Activated T-cell treated with anti-CD3 and anti-CD28 coated beads for 1 hour (primary cell): Measurements from ENCODE around the gene TCTN1.
"Not testable (repeated sequence)": the region's sequence is repeated elsewhere in the genome, so short reads cannot be mapped to it uniquely, and the experiment has no call there.

Source experiments
- DNase-seq: peaks from one replicate; pipeline ENCODE4 v3.0.0-alpha.2; 2020; ENCODE audit warnings: low read depth

The TCTN1 gene

DNA sequence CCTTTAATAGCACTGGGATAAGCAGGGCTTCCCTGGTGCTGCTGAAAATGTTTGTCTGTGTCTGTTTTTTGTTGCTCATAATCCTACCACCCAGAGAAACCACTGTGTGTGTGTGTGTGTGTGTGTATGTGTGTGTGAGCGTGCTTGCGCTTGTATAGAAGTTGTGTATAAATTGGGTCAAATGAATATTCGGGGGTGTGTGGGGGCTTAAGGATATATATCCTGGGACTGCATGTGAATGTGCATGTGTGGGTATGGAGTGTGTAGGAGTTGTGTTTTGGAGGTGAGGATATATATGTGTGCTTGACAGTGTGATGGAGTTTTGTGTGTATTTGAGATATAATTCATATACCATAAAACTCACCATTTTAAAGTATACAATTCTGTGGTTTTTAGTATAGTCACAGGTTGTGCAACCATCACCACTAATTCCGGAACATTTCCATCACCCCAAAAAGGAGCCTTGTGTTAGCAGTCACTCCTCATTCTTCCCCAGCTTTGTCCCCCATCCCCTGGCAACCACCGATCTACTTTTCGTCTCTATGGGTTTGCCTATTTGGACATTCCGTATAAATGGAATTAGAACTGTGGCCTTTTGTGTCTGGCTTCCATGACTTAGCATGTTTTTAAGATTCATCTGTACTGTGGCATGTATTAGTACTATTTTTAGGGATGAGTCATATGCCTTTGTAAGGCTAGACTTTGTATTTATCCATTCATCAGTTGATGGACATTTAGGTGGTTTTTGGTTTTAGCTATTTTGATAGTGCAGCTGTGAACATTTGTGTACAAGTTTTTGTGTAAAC lies 25.6 kb downstream of the TCTN1 start:
- no peak for DNase-seq

DNA sequence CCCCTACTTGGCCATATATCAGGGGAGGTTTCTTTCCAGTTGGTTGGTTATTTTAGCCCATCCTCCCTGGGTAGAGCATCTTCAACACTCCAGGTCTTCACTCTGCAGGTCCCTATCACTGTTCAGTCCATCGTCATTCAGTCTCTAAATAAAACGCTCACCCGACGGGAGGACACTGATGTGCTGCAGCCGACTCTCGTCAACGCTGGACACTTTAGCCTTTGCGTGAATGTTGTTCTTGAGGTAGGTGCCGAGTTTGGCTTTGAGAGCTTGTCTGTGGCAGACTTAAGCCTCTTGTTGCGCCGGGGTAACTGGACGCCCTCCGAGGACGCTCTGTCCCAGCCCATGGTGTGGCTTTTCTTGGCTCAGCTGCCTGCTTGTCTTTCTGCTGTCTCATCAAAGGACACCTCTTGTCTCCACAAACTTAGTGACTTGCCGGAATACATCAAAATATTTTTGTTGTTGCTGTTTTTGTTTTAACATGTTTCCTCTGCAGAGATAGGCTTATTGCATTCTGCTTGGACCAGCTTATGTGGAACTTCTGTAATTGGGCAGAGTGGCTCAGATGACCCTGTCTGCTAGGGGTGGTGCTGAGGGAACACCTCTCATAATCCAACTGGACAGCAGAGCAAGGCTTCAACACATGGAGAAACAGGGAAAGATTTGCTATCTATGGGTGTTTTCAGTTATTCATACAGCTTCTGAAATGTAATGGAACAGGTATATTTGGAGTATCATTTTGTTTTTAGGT lies 26.5 kb downstream of the TCTN1 start:
- DNase-seq, result no peak

DNA sequence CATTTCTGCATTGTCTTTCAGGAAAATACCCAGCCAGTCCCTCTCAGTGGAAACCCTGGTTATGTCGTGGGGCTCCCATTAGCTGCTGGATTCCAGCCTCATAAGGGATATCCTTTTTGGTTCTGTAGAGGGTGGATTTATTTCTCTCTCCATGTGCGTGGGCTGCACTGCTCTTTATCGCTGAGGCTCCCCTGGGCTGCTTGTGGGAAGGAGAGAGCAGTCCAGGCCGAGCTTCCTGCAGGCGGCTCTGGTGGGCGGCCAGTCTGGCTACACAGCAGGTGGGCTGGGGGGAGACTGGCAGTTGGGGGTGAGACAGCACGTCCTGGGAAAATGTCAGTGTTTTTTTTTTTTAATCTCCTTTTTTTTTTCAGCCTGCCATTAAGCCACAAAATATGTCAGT lies 27.6 kb downstream of the TCTN1 start:
- DNase-seq, result no peak

DNA sequence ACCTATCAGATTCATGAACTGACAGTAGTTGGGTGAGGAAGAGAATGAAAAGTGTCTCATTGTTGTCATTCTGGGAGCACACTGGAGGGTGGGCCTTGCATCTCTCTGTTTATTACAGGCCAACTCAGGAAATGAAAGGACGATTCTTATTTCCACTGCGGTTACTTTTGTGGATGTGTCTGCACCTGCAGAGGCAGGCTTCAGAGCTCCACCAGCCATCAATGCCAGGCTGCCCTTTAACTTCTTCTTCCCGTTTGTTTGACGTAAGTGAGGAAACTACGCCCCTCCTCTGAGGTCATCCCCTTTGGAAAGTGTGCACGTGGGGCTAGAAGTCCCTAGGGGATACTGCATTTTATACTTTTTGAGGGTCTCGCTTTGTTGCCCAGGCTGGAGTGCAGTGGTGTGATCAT lies 33.7 kb downstream of the TCTN1 start:
- no peak for DNase-seq

DNA sequence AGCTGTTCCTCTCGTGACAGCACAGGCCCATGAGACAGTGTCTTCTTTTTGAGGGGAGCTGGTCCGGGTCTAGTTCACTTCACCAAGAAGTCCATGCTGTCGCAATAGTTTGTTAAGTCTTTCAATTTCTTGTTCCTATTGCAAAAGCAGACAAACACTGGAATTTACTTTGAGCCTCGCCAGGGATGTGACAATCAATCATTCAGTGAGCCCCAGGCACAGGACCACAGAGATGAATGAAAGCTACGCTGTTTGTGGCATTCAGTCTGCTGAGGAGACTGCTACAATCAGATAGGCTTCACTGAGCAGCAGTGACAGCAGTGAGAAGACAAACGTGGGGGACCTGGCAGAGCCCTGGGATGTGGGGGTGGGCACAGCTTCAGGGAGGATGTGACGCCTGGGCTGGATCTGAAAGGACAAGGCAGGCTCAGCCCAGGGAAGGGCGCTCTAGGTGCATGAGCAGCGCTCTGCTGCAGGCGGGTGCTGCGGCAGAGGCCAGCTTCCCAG lies 35.5 kb downstream of the TCTN1 start:
- no peak for DNase-seq

DNA sequence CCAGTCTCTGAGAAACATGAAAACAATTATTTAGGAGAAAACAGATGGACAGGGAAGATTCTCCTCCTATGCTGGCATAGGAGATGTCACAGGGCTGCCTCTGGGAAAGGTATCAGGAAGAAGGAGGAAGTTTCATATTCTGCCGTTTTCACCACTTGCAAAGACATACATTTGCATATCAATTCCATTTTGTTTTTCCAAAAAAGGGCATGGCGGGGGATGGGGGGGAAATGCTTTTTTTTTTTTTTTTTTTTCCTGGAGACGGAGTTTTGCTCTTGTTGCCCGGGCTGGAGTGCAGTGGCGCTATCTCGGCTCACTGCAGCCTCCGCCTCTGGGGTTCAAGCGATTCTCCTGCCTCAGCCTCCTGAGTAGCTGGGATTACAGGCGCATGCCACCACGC lies 40.3 kb downstream of the TCTN1 start:
- not testable (repeated sequence) for DNase-seq

DNA sequence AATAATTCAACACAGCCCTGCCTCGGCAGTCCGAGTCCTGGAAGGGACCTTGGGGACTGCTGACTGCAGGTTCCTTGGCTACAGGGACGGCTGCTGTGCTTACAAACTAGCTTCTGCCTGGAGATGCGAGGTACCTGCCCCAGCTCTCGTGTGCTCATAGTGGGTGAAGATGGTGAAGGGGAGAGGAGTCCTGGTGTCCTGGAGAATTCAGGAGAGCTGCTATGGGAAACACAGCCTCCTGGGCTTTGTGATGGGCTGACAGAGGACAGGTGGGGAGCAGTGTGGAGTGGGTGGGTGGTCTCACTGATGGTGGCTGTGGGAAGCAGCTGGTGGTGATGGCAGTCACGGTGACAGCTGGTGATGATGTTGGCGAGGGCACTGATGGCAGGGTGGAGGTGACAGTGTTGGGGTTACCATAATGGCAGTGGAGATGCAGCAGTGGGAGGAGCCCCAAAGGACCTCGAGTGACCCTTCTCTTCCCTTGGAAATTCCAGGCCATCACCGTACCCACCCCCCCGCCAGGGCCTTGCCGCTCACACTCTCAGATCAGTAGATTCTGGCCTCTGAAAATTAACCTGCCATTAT lies 42.2 kb downstream of the TCTN1 start:
- no peak for DNase-seq

DNA sequence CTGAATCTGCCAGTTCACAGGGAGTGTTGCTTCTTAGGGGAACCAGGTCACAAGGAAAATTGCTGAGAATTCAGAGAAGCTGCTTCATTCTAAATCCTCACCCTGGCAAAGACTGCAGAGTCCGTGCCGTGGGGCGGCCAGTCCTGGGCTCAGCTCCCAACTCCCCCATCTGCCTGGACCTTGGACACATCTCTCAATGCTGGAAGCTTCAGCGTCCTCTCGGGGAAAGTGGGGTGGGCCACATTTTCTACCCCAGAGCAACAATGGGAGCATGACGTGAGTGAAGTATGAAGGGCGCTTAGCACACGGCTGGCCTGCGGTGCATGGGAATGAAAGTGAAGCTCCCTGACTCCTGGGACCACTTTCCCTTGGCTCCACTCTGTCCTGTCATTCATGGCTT lies 43.8 kb downstream of the TCTN1 start:
- no peak for DNase-seq

DNA sequence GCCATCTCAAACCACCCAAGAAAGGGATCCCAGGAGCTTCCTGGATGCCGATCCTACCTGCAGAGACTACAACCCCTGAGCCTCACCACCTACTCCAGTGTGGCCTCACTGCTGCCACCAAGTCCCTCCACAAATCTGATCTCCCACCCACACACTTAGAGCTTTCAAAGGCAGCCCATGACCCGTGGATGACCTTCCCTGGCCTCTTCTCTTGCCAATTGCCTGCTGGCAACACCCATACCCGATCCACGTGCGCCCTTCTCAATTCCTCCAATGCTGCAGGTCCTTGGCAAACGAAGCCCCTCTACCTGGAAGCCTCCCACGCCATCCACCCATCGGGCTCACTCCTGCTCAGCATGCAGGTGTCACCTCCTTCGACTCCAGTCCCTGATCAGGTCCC lies 44.3 kb downstream of the TCTN1 start:
- no peak for DNase-seq

DNA sequence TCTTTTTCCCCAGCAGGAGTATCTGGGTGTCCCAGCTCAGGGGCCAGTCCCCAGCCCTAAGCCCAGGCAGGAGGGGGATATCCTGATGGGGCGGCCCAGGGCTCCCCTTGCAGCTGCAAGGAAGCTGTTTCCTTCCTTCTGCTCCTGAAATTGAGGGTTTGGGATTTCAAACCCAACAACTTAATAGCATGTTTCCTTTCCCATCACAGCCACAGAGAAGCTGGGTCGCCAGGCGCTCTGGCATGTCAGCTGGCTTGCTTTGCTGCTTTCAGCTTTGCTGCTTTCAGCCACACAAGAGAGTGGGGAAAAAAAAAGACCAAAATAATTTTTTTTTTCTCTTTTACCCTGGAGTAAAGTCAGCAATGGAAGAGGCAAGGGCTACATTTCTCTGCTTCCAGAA lies 44.9 kb downstream of the TCTN1 start:
- no peak for DNase-seq

DNA sequence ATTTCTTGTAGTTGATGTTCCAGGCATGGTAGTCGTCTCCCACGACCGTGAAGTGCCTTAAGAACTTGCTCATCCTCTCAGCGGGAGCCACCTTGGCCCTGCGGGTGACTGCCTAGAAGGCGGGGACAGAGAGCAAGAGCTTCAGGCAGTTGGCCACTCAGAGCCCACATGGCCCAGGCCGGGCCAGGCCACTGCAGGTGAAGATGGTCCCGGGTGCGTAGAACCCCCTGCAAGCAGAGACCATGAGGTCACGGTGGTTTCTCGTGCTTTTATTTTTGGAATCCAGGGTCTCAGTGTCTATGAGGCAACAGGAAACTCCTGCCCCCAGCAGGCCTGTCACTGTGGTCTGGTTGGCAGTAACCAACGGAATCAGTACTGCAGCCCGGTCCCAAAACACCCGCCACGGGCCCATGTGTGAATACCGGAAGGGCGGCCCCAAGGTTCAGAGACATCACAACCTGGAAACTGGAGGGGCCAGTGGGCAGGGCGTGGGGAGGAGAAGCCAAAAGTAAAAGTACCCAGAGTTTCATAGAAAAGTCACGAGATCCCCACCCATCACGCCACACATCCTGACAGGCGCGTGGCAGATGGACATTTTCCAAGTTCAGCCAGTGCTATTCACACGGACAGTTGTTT lies 47.5 kb downstream of the TCTN1 start:
- peak; percentile 20 for DNase-seq

DNA sequence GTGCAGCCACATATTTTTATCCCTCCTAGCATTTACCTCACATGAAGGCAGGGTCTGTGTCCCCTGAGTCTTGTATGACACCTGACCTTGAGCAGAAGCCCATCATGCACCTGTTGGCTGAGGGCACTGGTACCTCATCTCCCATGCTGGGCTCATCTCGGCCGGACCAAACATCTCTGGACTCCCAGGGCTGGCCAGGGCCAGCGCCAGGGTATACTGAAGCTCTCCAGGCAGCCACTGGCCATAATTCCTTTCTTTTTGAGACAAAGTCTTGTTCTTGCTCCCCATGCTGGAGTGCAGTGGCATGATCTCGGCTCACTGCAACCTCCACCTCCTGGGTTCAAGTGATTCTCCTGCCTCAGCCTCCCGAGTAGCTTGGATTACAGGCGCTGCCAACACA lies 53.0 kb downstream of the TCTN1 start:
- no peak for DNase-seq

DNA sequence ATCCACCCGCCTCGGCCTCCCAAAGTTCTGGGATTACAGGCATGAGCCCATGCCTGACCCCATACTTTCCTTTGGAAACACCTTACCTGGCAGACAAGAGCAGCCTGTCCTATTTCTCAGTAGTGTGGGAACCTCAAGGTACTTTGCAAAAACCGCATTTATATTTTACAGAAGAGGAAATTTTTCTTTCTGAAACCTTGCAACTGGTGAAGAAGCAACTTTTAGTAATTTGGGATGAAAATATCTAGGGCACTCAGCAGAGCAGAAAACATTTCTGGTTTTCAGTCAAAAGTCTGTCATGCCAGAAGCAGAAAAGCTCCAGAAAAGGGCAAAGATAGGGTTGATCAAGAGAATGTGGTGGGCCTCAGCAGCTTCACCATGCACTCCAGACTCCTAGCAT lies 53.7 kb downstream of the TCTN1 start:
- no peak for DNase-seq

DNA sequence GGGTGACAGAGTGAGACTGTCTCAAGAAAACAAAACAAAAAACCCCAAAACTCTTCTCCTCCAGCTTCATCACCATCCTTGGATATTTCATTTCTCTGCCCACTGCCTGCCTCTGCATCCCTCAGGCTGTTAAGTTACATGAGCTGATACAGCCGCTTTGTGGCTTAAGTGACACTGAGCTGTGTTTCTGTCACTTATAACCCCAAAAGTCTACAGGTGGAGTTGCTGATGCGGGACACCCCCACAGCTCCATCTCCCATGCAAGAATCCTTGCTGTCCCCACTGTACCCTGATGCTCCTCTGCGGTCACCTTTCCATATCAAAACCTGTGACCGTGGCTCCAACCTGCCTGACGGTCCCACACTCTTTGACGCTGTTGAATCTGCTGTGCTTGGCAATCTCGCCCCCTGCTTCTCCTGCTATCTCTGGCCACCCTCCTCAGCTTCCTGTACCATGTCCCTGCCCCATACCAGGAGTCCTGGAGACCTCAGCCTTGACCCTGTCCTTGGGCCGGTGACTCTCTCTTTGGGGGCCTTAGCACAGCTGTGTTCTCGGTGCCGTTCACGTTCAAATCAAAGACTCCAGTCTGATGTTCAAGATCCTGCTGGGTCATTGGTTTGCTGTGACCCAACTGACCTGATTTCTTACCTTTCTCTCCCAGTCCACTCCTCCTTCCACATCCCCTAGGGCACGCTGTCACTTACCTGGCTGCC lies 54.7 kb downstream of the TCTN1 start:
- DNase-seq, result no peak

DNA sequence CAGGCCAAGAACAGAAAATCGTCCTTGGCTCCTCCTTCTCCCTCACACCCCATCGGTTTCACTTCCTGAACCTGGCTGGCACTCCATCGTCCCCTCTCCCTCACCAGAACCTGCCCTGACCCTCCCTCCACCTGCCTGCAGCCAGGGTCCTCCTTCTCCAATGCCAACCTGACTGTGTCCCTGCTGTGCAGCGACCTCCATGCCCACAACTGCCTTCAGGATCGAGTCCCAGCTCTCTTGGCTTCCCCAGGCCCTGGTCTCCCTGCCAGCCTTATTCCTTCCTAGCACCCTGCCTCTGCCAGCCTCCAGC lies 55.2 kb downstream of the TCTN1 start:
- DNase-seq, result no peak

DNA sequence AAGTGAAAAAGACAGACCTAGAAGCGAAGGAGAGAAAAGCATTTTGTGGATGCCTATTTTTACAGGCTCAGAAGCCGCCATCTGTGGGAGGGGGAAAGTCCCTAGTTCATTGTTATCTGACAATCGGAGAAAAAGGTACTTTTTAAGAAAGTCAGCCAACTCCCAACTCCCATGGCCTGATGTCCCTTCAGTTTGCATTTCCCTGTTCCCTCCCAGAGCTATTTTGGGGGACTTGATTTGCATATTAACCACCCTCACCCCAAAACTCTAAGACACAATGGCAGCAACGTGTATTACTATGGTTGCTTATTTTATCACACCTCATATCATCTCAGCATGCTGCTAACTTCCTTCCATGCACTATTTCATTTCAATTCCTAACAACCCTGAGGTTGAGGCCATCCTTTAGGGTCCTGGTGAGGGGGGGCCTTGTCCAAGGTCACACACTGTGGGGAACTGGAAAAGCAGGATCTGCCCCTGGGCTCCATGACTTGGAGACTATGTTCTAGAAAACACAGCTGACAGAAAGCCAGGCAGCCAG lies 56.3 kb downstream of the TCTN1 start:
- no peak for DNase-seq

DNA sequence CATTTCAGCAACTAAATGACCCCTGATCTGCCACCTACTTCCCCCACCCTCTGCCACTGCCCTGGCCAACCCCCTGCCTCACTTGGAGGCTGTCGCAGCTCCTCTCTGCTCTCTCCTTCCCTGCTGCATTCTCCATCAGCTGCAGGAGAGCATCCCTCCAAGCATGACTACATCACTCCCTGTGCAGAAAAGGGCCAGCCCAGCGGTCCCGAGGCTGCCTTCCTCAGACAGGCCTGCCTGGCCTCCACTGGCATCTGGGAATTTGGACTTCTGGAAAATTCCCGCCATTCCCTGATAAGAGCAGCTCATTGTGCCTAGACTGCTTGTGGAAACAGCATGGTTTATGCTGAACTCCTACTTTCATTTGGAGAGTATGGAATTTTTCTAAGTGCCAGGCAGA lies 62.2 kb downstream of the TCTN1 start:
- no peak for DNase-seq

DNA sequence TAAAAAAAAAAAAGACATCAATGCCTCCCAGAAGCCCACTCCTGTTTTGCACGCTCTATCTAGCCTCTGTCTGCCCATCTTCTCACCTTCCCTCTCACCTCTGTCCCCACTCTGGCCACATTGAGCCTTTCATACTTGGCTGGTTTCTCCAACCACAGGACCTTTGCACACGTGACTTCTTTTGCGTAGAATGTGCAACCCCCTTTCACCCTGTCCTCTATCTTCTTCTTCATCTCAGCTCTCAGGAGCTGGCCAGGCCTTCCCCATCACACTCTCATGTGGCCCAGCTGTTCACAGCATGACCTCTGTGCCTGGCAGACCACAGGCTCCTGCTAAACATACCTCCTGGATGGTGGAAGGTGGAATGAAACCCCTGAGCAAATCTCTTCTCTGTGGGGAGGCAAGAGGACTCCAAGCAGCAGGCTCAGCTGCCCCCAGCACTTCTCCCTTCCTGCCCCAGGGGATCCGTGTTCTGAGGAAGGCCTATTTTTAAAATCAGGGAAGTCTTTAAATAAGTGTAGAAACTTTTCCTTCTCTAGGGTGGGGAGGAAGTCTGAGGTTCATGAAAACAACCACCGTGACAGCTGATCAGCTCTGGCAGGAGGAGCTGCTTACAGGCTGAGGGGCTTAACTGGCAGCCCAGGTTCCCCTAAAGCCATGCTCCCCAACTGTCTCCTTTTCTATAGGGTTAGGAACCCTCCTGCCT lies 63.4 kb downstream of the TCTN1 start:
- DNase-seq, result no peak

DNA sequence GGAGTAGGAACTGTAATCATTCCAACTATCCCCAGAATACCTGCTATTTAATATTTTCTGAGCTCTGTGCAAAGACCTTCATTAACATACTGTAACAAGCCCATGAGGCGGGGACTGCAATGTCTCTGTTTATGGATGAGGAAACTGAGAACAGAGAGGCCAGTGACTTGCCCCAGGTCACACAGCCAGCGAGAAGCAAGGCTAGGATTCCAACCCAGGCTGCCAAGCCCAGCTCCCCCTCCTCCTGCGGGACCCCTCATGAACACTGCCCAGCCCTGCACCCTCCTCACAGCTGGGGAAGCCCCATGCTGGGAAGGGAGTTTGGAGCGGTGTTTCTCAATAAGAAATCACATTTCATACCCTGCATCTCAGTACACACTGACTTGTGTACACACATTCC lies 64.1 kb downstream of the TCTN1 start:
- DNase-seq, result no peak

DNA sequence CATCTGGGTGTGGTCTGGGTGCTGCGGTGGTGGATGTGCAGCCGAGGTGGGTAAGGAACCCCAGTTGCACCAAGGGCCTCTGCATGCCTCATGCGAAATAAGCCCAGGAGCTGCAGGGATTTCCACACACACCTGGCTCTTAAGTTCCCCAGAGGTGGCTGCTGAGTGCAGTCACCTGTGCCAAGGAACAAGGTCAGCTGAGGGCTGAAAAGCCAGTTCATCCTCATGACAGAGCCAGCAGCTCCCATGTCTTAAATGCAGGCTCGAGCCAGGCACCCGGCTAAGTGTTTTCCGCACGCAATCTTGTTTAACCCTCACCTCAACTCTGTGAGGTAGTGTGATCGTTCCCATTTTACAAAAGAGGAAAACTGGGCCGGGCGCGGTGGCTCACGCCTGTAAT lies 65.3 kb downstream of the TCTN1 start:
- no peak for DNase-seq

DNA sequence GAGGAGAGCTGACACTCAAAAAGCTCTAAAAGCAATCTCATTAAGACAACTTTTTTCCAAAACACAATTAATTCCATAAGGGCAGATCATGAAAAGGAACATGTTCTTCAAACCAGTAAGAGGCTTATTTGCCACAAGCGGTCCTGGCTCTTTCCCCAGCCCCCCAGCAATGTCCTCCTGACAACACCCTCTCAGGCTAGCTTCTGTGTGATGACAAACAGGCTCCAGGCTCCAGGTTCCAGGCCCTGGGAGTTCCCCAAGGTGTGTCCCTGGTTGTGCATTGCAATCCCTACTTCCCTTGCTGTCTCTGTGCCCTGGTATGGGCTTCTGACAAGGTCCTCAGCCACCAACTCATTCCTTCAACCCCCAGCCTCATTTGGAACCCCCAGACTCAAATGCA lies 66.1 kb downstream of the TCTN1 start:
- DNase-seq, result no peak
